Fibroblast of the conjunctiva (primary cell): ENCODE data around the gene SIX1.

Experiments
- DNase-seq: peaks from one replicate; pipeline ENCODE4 v3.0.0-alpha.2; 2010; ENCODE audit warnings: low read depth

Gene SIX1

GRCh38 chr14:60642270-60643140 is 6.8 kb downstream of the SIX1 start:
- no peak for DNase-seq

GRCh38 chr14:60641742-60642269 is 7.5 kb downstream of the SIX1 start:
- DNase-seq: no peak

- no peak for DNase-seq
Observed at GRCh38 chr14:60640859-60641741, 8.2 kb downstream of the SIX1 start.

GRCh38 chr14:60639674-60640073 is 9.6 kb downstream of the SIX1 start:
- DNase-seq: no peak

GRCh38 chr14:60637479-60638315 is 11.6 kb downstream of the SIX1 start:
- no peak for DNase-seq

- DNase-seq: no peak
Observed at GRCh38 chr14:60636879-60637478, 12.3 kb downstream of the SIX1 start.

GRCh38 chr14:60634153-60634552 is 15.1 kb downstream of the SIX1 start:
- no peak for DNase-seq

- no peak for DNase-seq
Observed at GRCh38 chr14:60632777-60633176, 16.5 kb downstream of the SIX1 start.

- no peak for DNase-seq
Observed at GRCh38 chr14:60632257-60632656, 17.0 kb downstream of the SIX1 start.

- no peak for DNase-seq
Observed at GRCh38 chr14:60631842-60632241, 17.4 kb downstream of the SIX1 start.

- no peak for DNase-seq
Observed at GRCh38 chr14:60630129-60630528, 19.1 kb downstream of the SIX1 start.

GRCh38 chr14:60628892-60629291 is 20.4 kb downstream of the SIX1 start:
- DNase-seq: no peak

GRCh38 chr14:60622917-60623257 is 26.4 kb downstream of the SIX1 start:
- DNase-seq: peak; percentile 79

GRCh38 chr14:60622210-60622916 is 26.9 kb downstream of the SIX1 start:
- peak; percentile 58 for DNase-seq

GRCh38 chr14:60621386-60621785 is 27.9 kb downstream of the SIX1 start:
- DNase-seq: no peak

GRCh38 chr14:60618241-60618640 is 31.0 kb downstream of the SIX1 start:
- DNase-seq: no peak

- DNase-seq: no peak
Observed at GRCh38 chr14:60616461-60616959, 32.8 kb downstream of the SIX1 start.

- DNase-seq: no peak
Observed at GRCh38 chr14:60602291-60602690, 47.0 kb downstream of the SIX1 start.

- DNase-seq: no peak
Observed at GRCh38 chr14:60599727-60600126, 49.5 kb downstream of the SIX1 start.

- DNase-seq: no peak
Observed at GRCh38 chr14:60596139-60596538, 53.1 kb downstream of the SIX1 start.

GRCh38 chr14:60594062-60594461 is 55.2 kb downstream of the SIX1 start:
- DNase-seq: no peak
